Measurements from ENCODE around the gene TFE3. TPM values are rescaled to one million over a fixed set of nuclear protein-coding genes. Genes with fewer than 3 reads are reported as not detected.

Gene TFE3
- total and polyA plus RNA-seq, 2 donors (not counting 3 experiments of a cell fraction or from before 2014, with no cell fraction given) = 22.3 to 37.1 TPM

- FAIRE-seq (no peak), DNase-seq (ENCODE audit: low read depth, low spot score) (no peak)
- Histone ChIP-seq H3K9me1 (replicated peaks; ENCODE audit: control insufficient read depth, extremely low read depth, insufficient read depth, low read length) (no peaks in the 10 kb centered on the region), H3K27ac (ENCODE audit: insufficient read depth, low read depth, low read length) (no peak overlapping the region), H3K9me3 (replicated peaks; ENCODE audit: control insufficient read depth, insufficient read depth, low read length) (no peaks in the 10 kb centered on the region), H3K4me1 (ENCODE audit: control insufficient read depth, extremely low read depth, insufficient read depth, low read length) (peaks cover 8% of the 10 kb centered on the region), H3K36me3 (ENCODE audit: control insufficient read depth in 2 of 2, extremely low read depth in 1 of 2, insufficient read depth in 2 of 2, low read length in 2 of 2) (peaks cover 0 to 2% of the 10 kb centered on the region in 2 experiments), H3K27me3 (ENCODE audit: control insufficient read depth in 2 of 2, insufficient read depth in 2 of 2, low read length in 2 of 2) (no peaks in the 10 kb centered on the region), H3K79me2 (ENCODE audit: control insufficient read depth, insufficient read depth, low read length) (no peaks in the 10 kb centered on the region), H3K4me2 (ENCODE audit: insufficient read depth, low read length) (no peak overlapping the region), H3K4me3 (replicated peaks in 1 of 3; ENCODE audit: insufficient read depth in 1 of 3, low read depth in 1 of 3, low read length in 3 of 3) (no peak overlapping the region), H3K9ac (replicated peaks; ENCODE audit: extremely low read depth, insufficient read depth, low read length) (no peak overlapping the region), H4K20me1 (replicated peaks; ENCODE audit: control insufficient read depth, extremely low read depth, insufficient read depth, low read length) (no peaks in the 10 kb centered on the region), H2AFZ (ENCODE audit: low read depth, low read length) (no peak overlapping the region)
- TF ChIP-seq POLR2AphosphoS5 (IDR thresholded peaks at IDR 0.05; ENCODE audit: insufficient read depth, low read depth, low read length) (no peak), MAX (IDR thresholded peaks at IDR 0.05; ENCODE audit: insufficient read depth, insufficient read length) (no peak), FOS (IDR thresholded peaks at IDR 0.05; ENCODE audit: borderline replicate concordance, insufficient read depth, low read length) (no peak), JUN (IDR thresholded peaks at IDR 0.05; ENCODE audit: borderline replicate concordance, insufficient read depth, insufficient read length, low read depth) (no peak), EZH2 (IDR thresholded peaks at IDR 0.05; ENCODE audit: borderline replicate concordance, low read depth, low read length, severe bottlenecking) (no peak), POLR2A (IDR thresholded peaks at IDR 0.05; ENCODE audit: low read depth, low read length) (no peak), GATA2 (IDR thresholded peaks at IDR 0.05; ENCODE audit: insufficient read depth, insufficient read length, low read depth, low read length) (no peak), MYC (IDR thresholded peaks at IDR 0.05; ENCODE audit: low read depth, low read length) (no peak), CTCF (IDR thresholded peaks at IDR 0.05; ENCODE audit: extremely low read depth in 1 of 2, insufficient read depth in 1 of 2, low read depth in 1 of 2, low read length in 2 of 2) (no peak)
- ChIA-PET CTCF (interaction anchor here (0.6 kb wide), 1 partner anchor 52 kb away, joined by 3 read pairs; no protein-coding TSS in a partner anchor), POLR2A (no interaction called here)
- intact Hi-C loops (cut with micrococcal nuclease) (no loop called here), dilution Hi-C loops (cut with MboI; ENCODE audit: extremely low pct_ligation_motif_present, low sequenced_read_pairs) (no loop called here)
- no TSS peak for BruUV-seq (replicated peaks)
Observed at GRCh38 chrX:49061490-49061889, 18.3 kb upstream of the TFE3 start.
